Tibial nerve (tissue), 3 donors: Measurements from ENCODE around the gene LETMD1.

Experiments used
- CTCF ChIP-seq, 5 experiments: fragments of 200-600 bp in 3 of 5; fragments of 450-650 bp in 2 of 5; sonication (generic) in 3 of 5; IDR thresholded peaks; one replicate each; pipeline ENCODE4 v1.5.1; 2016 to 2019; ENCODE audit warnings: antibody characterized with exemption in 5 of 5, mild to moderate bottlenecking in 3 of 5, moderate library complexity in 2 of 5
- POLR2A ChIP-seq, 2 donors: fragments of 450-650 bp; IDR thresholded peaks; one replicate each; pipeline ENCODE4 v1.6.1; 2017; ENCODE audit warnings: antibody characterized with exemption in 2 of 2, mild to moderate bottlenecking in 2 of 2, moderate library complexity in 2 of 2

GRCh38 chr12:51086933-51087332, 38.8 kb downstream of the LETMD1 start:
- TF ChIP-seq CTCF (IDR thresholded peaks at IDR 0.05) (no peak), POLR2A (IDR thresholded peaks at IDR 0.05) (no peak)
